K562 (cell line): ENCODE measurements around the gene HIVEP3. TPM values are rescaled to one million over a fixed set of nuclear protein-coding genes. Genes with fewer than 3 reads are reported as not detected.

Experiments used
- ATAC-seq: fragments of 200-7000 bp; cut with Tn5 transposase; 3 replicates; pipeline ENCODE4 v1.9.1; 2020; ENCODE audit warnings: moderate library complexity
- BruUV-seq: library from RNA; stranded (reverse); fragments of 400-500 nt; replicated peaks from 2 replicates; lab custom pipeline; 2021; lab: Mats Ljungman, UMichigan
- CTCF ChIA-PET: fragments of 300-600 bp; formaldehyde crosslinking; extraction: SDS; loops from one replicate; lab custom pipeline; 2021; ENCODE audit warnings: low intra/inter-chr PET ratio; lab: Yijun Ruan, JAX
- POLR2A ChIA-PET: fragments of 300-600, 350-650 bp; sonication (Branson Sonifier 250); formaldehyde crosslinking; extraction: SDS; loops from one replicate; lab custom pipeline; 2021; ENCODE audit warnings: antibody characterized with exemption, inconsistent platforms; lab: Yijun Ruan, JAX
- DNase-seq, 4 experiments: peaks; one replicate each; pipeline versions ENCODE4 v3.0.0 to v3.0.0-alpha.2; 2011 to 2018; ENCODE audit warnings: low spot score in 3 of 4, mixed read lengths in 3 of 4; ENCODE audit errors: extremely low read depth in 1 of 4
- FAIRE-seq: peaks from 2 replicates; lab custom pipeline; 2011; peaks lifted over from hg19 to GRCh38; lab: Jason Lieb, UNC
- H2AFZ ChIP-seq: 2 replicates; pipeline ENCODE4 v1.6.0; 2011; ENCODE audit warnings: low read depth, low read length, control low read depth, inconsistent platforms
- H3K27ac ChIP-seq: fragments of 200-600 bp; 3 replicates; pipeline ENCODE4 v1.8.0; 2011; ENCODE audit warnings: low read depth, mild to moderate bottlenecking, control low read depth, inconsistent platforms, low read length, moderate library complexity, mixed read lengths; ENCODE audit errors: extremely low read depth
- H3K27me3 ChIP-seq, 2 experiments: fragments of 300-600 bp in 1 of 2; 2 replicates in 1 of 2; 3 replicates in 1 of 2; pipeline versions ENCODE4 v1.6.0 to v1.8.0; 2011; ENCODE audit warnings: inconsistent platforms in 2 of 2, low read length in 2 of 2, mild to moderate bottlenecking in 1 of 2, mixed read lengths in 1 of 2, moderate library complexity in 1 of 2; ENCODE audit not compliant: control insufficient read depth in 2 of 2, insufficient read depth in 2 of 2
- H3K36me3 ChIP-seq: fragments of 300-600 bp; 3 replicates; pipeline ENCODE4 v1.8.0; 2011; ENCODE audit warnings: mild to moderate bottlenecking, low read length, inconsistent platforms; ENCODE audit not compliant: control insufficient read depth, insufficient read depth
- H3K4me1 ChIP-seq, 2 experiments: fragments of 200-600 bp in 1 of 2; replicated peaks in 1 of 2; 2 replicates in 1 of 2; 3 replicates in 1 of 2; pipeline versions ENCODE4 v1.5.1 to v1.8.0; 2011; ENCODE audit warnings: inconsistent platforms in 2 of 2, low read length in 2 of 2, mild to moderate bottlenecking in 1 of 2, mixed read lengths in 1 of 2, moderate library complexity in 1 of 2; ENCODE audit not compliant: control insufficient read depth in 2 of 2, insufficient read depth in 2 of 2
- H3K4me2 ChIP-seq: 2 replicates; pipeline ENCODE4 v1.6.1; 2011; ENCODE audit warnings: low read length, control low read depth, inconsistent platforms, mixed read lengths; ENCODE audit not compliant: insufficient read depth
- H3K4me3 ChIP-seq: fragments of 200-600 bp; sonication (generic), shearing (Covaris generic); 2 replicates; pipeline ENCODE4 v1.5.1; 2016; ENCODE audit warnings: control low read depth, inconsistent platforms
- H3K79me2 ChIP-seq: fragments of 200-600 bp; 3 replicates; pipeline ENCODE4 v1.8.0; 2011; ENCODE audit warnings: low read length, inconsistent platforms; ENCODE audit not compliant: control insufficient read depth, insufficient read depth
- H3K9ac ChIP-seq, 2 experiments: 2 replicates each; pipeline versions ENCODE4 v1.6.0 to v1.6.1; 2011; ENCODE audit warnings: low read depth in 2 of 2, low read length in 2 of 2, control low read depth in 1 of 2, inconsistent platforms in 1 of 2, mild to moderate bottlenecking in 1 of 2, mixed read lengths in 1 of 2; ENCODE audit not compliant: insufficient read depth in 1 of 2
- H3K9me1 ChIP-seq: one replicate; pipeline ENCODE4 v1.6.0; 2011; ENCODE audit warnings: inconsistent platforms, mild to moderate bottlenecking, low read length, moderate library complexity; ENCODE audit not compliant: control insufficient read depth, insufficient read depth
- H3K9me3 ChIP-seq: replicated peaks from 2 replicates; pipeline ENCODE4 v1.5.1; 2011; ENCODE audit warnings: low read depth, low read length, inconsistent platforms; ENCODE audit not compliant: control insufficient read depth, insufficient read depth
- H4K20me1 ChIP-seq: replicated peaks from 2 replicates; pipeline ENCODE4 v1.6.1; 2011; ENCODE audit warnings: low read length, inconsistent platforms, mixed read lengths; ENCODE audit not compliant: control insufficient read depth, insufficient read depth
- BHLHE40 ChIP-seq: IDR thresholded peaks from 2 replicates; pipeline ENCODE4 v1.6.1; 2011; ENCODE audit warnings: low read length, improper control_type of control experiment
- CBX8 ChIP-seq: fragments of 200-600 bp; sonication (generic); IDR thresholded peaks from 2 replicates; pipeline ENCODE4 v1.6.1; 2012; ENCODE audit warnings: borderline replicate concordance, mixed run types, low read depth, mild to moderate bottlenecking, moderate library complexity, mixed read lengths, low read length, control low read depth, inconsistent platforms; ENCODE audit not compliant: poor library complexity, severe bottlenecking; ENCODE audit errors: extremely low read depth
- CSDE1 ChIP-seq, 2 experiments: fragments of 450-650 bp; IDR thresholded peaks; 2 replicates each; pipeline ENCODE4 v1.6.1; 2016; ENCODE audit warnings: mild to moderate bottlenecking in 1 of 2
- ESRRA ChIP-seq: fragments of 450-650 bp; IDR thresholded peaks from 2 replicates; pipeline ENCODE4 v1.6.1; 2014; ENCODE audit warnings: low read depth, mild to moderate bottlenecking, moderate library complexity, borderline replicate concordance
- NFIC ChIP-seq: fragments of 450-650 bp; IDR thresholded peaks from 2 replicates; pipeline ENCODE4 v1.6.1; 2017; ENCODE audit warnings: mild to moderate bottlenecking, inconsistent platforms
- RAD21 ChIP-seq, 2 experiments: fragments of 250-450 bp in 1 of 2; fragments of 450-650 bp in 1 of 2; sonication (Bioruptor Pico) in 1 of 2; formaldehyde crosslinking in 1 of 2; IDR thresholded peaks in 1 of 2; conservative IDR thresholded peaks in 1 of 2; 2 replicates each; pipeline versions ENCODE4 v1.4.0 to v1.8.0; 2020 to 2022; ENCODE audit warnings: mild to moderate bottlenecking in 2 of 2, moderate library complexity in 1 of 2
- SAFB ChIP-seq: fragments of 200-400 bp; formaldehyde crosslinking; IDR thresholded peaks from 2 replicates; pipeline ENCODE4 v1.6.1; 2017; ENCODE audit warnings: low read depth, low read length, borderline replicate concordance
- SMC3 ChIP-seq: conservative IDR thresholded peaks from 2 replicates; pipeline ENCODE4 v1.6.1; 2011; ENCODE audit warnings: low read depth, low read length, improper control_type of control experiment; ENCODE audit not compliant: insufficient read depth
- WGBS: fragments of 100-300 bp; shearing (Covaris generic); methylation state at CpG from one replicate; pipeline ENCODE4 v1.1.6; 2016; ENCODE audit warnings: low coverage, mixed read lengths; ENCODE audit not compliant: insufficient coverage; ENCODE audit errors: missing lambda C conversion rate; 5-methylcytosine and 5-hydroxymethylcytosine counted together
- in situ Hi-C: fragments of 300-500 bp; cut with MboI; formaldehyde crosslinking; loops from 4 replicates; pipeline ENCODE4 v1.15.0; 2018; ENCODE audit warnings: inconsistent platforms, mixed read lengths
- intact Hi-C: fragments of 100-400 bp; cut with micrococcal nuclease; formaldehyde crosslinking; loops from 2 replicates; pipeline ENCODE4 v1.14.2; 2022
- polyA plus RNA-seq, 8 experiments: library from polyadenylated mRNA; depleted of rRNA in 4 of 8; stranded (reverse) in 5 of 8; unstranded in 3 of 8; fragments of >200 nt; fragmentation: Nextera tagmentation in 2 of 8; fragmentation: Illumina TruSeq in 1 of 8; extraction: Ambion mirVana in 2 of 8; extraction: Trizol in 1 of 8; gene quantifications; 2 replicates each; pipeline versions ENCODE4 v1.2.1 to v1.2.3, GENCODE V29; 2011 to 2014; ENCODE audit warnings: inconsistent platforms in 1 of 8, missing spikeins in 1 of 8
- total RNA-seq, 7 experiments: library from RNA; depleted of rRNA in 6 of 7; stranded (reverse); fragments of >200 nt in 6 of 7; fragmentation: Illumina TruSeq in 2 of 7; extraction: Trizol in 2 of 7; gene quantifications; 2 replicates each; pipeline versions ENCODE4 v1.2.1 to v1.2.3, GENCODE V29; 2011 to 2021; ENCODE audit warnings: low replicate concordance in 1 of 7
- TF ChIP-seq, protein P1 (sequence below): sonication (generic); formaldehyde crosslinking; IDR thresholded peaks from 2 replicates; pipeline ENCODE4 v1.5.0; 2020; ENCODE audit warnings: missing genetic modification reagents
- TF ChIP-seq, protein P2 (sequence below): sonication (generic); formaldehyde crosslinking; IDR thresholded peaks from 2 replicates; pipeline ENCODE4 v1.8.0; 2023; ENCODE audit warnings: mild to moderate bottlenecking, missing genetic modification reagents
- TF ChIP-seq, protein P3 (sequence below): IDR thresholded peaks from 2 replicates; pipeline ENCODE4 v1.6.1; 2011; ENCODE audit warnings: borderline replicate concordance, low read depth, mild to moderate bottlenecking, moderate library complexity, low read length; ENCODE audit not compliant: insufficient read depth, poor library complexity, severe bottlenecking
- TF ChIP-seq, protein P4 (sequence below): fragments of 250-450 bp; sonication (Bioruptor Pico); IDR thresholded peaks from 2 replicates; pipeline ENCODE4 v1.4.0; 2020; ENCODE audit warnings: borderline replicate concordance

Gene HIVEP3
- total and polyA plus RNA-seq, 9 of the 15 experiments (the other 6 are each of a cell fraction or from before 2014, with no cell fraction given) = 0.09 to 0.58 (median 0.34) TPM; not detected in 1

DNA sequence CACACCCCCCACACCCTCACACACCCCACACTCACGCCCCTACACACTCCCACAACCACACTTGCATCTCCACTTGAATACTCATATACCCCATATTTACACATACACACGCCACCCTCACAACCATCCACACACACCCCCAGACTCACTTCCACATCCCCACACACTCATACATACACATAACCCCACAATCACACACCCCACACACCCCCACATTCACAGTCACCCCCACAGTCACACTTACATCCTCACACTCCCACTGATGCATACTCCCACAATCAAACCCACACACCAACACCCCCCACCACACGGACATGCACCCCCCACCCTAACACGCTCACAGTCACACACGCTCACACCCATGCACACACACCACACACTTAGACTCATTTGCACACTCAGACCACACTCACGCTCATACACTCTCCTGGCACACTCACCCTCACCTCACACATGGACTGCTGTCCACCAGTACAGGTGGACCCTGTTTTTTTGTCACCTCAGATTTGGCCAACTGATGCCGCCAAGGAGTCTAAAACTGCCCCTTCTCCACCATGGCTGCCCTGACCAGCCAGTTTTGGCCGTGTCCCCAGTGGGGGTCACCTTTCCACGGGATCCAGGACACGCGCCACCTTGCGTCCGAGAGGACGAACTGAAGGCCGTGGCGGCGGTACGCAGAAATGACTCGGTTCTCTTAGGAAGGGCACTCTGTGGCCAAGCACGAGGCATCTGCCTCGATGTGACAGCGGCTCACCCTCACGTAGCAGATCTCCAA, 388.9 kb downstream of the HIVEP3 start:
- intact Hi-C loops = no loop called here
- Histone ChIP-seq H4K20me1 (no peaks in the 10 kb centered on the region; the same call in 1 of the 2 replicates), H3K27ac (no peak overlapping the region), H3K9ac (no peak overlapping the region; a peak in 1 of 4 replicates), H3K27me3 (peaks cover 6 to 28% of the 10 kb centered on the region in 2 experiments; a peak in 4 of 5 replicates), H2AFZ (no peak overlapping the region), H3K9me1 (peaks cover 4% of the 10 kb centered on the region), H3K79me2 (no peaks in the 10 kb centered on the region), H3K4me1 (no peaks in the 10 kb centered on the region), H3K36me3 (no peaks in the 10 kb centered on the region), H3K9me3 (no peaks in the 10 kb centered on the region; the same call in 1 of the 2 replicates), H3K4me3 (no peak overlapping the region), H3K4me2 (peak overlapping the region; percentile 25; the same call in 1 of the 2 replicates)
- FAIRE-seq (peak; percentile 59), DNase-seq (peak; percentile 47 to 75 (median 68)), ATAC-seq (peak; percentile 81)
- CTCF ChIA-PET = interaction anchor here (0.5 to 1.4 kb wide), 4 partner anchors 14 to 262 kb away, joined by 3 to 5 read pairs (median 4); no protein-coding TSS in a partner anchor
- POLR2A ChIA-PET = interaction anchor here (0.6 kb wide), 1 partner anchor 93 kb away, joined by 4 read pairs; no protein-coding TSS in a partner anchor
- BruUV-seq = no TSS peak
- in situ Hi-C loops = no loop called here
- 3% methylated on average over 23 of the region's 23 CpGs for WGBS
- no peak for TF ChIP-seq CSDE1 (IDR thresholded peaks at IDR 0.05)
- 0 out of 2 replicates have a peak, but pooled peaks have one; percentile 9 for TF ChIP-seq BHLHE40
- TF ChIP-seq, protein P1, sequence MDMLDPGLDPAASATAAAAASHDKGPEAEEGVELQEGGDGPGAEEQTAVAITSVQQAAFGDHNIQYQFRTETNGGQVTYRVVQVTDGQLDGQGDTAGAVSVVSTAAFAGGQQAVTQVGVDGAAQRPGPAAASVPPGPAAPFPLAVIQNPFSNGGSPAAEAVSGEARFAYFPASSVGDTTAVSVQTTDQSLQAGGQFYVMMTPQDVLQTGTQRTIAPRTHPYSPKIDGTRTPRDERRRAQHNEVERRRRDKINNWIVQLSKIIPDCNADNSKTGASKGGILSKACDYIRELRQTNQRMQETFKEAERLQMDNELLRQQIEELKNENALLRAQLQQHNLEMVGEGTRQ (CRISPR knock-in tag) = no peak
- TF ChIP-seq, protein P2, sequence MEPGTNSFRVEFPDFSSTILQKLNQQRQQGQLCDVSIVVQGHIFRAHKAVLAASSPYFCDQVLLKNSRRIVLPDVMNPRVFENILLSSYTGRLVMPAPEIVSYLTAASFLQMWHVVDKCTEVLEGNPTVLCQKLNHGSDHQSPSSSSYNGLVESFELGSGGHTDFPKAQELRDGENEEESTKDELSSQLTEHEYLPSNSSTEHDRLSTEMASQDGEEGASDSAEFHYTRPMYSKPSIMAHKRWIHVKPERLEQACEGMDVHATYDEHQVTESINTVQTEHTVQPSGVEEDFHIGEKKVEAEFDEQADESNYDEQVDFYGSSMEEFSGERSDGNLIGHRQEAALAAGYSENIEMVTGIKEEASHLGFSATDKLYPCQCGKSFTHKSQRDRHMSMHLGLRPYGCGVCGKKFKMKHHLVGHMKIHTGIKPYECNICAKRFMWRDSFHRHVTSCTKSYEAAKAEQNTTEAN (CRISPR knock-in tag) = peak; percentile 57; the same call in 1 of the 2 replicates
- no peak for TF ChIP-seq CBX8
- TF ChIP-seq, protein P3, sequence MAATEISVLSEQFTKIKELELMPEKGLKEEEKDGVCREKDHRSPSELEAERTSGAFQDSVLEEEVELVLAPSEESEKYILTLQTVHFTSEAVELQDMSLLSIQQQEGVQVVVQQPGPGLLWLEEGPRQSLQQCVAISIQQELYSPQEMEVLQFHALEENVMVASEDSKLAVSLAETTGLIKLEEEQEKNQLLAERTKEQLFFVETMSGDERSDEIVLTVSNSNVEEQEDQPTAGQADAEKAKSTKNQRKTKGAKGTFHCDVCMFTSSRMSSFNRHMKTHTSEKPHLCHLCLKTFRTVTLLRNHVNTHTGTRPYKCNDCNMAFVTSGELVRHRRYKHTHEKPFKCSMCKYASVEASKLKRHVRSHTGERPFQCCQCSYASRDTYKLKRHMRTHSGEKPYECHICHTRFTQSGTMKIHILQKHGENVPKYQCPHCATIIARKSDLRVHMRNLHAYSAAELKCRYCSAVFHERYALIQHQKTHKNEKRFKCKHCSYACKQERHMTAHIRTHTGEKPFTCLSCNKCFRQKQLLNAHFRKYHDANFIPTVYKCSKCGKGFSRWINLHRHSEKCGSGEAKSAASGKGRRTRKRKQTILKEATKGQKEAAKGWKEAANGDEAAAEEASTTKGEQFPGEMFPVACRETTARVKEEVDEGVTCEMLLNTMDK = peak; percentile 38
- peak; percentile 29; the same call in 1 of the 2 replicates for TF ChIP-seq SAFB
- TF ChIP-seq RAD21 (CRISPR knock-in tag; conservative IDR thresholded peaks at IDR 0.05 in 1 of 2, IDR thresholded peaks at IDR 0.05 in 1 of 2) = peak; percentile 20 to 28; a peak in 1 of 4 replicates
- peak; percentile 57 for TF ChIP-seq SMC3
- 0 out of 2 replicates have a peak, but pooled peaks have one; percentile 34 for TF ChIP-seq ESRRA
- 0 out of 2 replicates have a peak, but pooled peaks have one; percentile 9 for TF ChIP-seq NFIC
- TF ChIP-seq, protein P4, sequence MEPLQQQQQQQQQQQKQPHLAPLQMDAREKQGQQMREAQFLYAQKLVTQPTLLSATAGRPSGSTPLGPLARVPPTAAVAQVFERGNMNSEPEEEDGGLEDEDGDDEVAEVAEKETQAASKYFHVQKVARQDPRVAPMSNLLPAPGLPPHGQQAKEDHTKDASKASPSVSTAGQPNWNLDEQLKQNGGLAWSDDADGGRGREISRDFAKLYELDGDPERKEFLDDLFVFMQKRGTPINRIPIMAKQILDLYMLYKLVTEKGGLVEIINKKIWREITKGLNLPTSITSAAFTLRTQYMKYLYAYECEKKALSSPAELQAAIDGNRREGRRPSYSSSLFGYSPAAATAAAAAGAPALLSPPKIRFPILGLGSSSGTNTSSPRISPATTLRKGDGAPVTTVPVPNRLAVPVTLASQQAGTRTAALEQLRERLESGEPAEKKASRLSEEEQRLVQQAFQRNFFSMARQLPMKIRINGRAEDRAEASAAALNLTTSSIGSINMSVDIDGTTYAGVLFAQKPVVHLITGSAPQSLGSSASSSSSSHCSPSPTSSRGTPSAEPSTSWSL = no peak
